ENCODE results near the gene ERRFI1. TPM values are rescaled to one million over a fixed set of nuclear protein-coding genes. Genes with fewer than 3 reads are reported as not detected.

The ERRFI1 gene
- total RNA-seq, 4 donors from 2014 or later = 19.0 to 67.6 (median 39.6) TPM

DNA sequence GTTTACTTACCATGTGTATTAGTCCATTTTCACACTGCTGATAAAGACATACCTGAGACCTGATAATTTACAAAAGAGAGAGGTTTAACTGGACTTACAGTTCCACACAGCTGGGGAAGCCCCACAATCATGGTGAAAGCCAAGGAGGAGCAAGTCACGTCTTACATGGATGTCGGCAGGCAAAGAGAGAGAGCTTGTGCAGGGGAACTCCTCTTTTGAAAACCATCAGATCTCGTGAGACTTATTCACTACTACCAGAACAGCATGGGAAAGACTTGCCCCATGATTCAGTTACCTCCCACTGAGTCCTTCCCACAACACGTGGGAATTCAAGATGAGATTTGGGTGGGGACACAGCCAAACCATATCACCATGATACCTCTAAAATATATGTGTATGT lies 39.3 kb upstream of the ERRFI1 start:
- no peaks in the 10 kb centered on the region for H3K9me3 ChIP-seq
- no peaks in the 10 kb centered on the region for H3K36me3 ChIP-seq
- intact Hi-C loops (cut with DNase I; ENCODE audit: low total_unique reads) = no loop called here

DNA sequence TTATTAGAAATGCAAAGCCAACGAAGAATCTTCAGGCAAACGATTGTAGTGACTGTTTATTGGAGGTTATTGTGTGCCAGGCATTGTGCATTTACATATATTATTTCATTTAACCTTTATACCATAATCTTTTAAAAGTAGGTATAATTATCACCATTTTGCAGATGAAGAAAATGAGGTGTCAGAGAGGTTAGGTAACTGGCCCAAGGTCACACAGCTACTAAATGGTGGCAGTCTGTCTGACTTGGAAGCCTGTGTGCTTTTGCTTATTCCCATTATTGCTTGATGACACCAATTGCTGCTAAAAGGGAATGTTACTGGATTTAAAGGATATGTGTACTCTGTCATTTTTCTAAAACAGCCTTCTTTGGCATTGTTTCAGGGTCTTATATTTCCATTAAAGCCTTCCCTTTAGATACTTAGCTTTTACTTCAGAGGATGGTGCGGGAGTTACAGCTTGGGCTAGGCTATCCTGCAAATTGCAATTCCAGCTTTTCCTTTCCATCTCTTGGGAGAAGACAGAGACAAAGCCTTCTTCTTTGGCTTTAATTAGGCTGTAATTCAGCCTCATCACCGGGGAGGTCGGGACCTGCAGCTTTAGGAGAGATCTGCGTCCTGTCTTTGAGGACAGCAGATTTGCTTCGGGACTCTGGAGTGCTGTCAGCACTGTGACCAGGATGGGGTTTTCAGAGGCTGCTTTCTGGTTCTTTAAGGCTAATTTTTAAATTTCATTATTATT lies 37.4 kb upstream of the ERRFI1 start:
- no peak for DNase-seq
- H3K9me3 ChIP-seq = no peaks in the 10 kb centered on the region
- intact Hi-C loops (cut with DNase I; ENCODE audit: low total_unique reads) = no loop called here
- no peak for TF ChIP-seq POLR2A (IDR thresholded peaks at IDR 0.05)
- TF ChIP-seq, protein P1, sequence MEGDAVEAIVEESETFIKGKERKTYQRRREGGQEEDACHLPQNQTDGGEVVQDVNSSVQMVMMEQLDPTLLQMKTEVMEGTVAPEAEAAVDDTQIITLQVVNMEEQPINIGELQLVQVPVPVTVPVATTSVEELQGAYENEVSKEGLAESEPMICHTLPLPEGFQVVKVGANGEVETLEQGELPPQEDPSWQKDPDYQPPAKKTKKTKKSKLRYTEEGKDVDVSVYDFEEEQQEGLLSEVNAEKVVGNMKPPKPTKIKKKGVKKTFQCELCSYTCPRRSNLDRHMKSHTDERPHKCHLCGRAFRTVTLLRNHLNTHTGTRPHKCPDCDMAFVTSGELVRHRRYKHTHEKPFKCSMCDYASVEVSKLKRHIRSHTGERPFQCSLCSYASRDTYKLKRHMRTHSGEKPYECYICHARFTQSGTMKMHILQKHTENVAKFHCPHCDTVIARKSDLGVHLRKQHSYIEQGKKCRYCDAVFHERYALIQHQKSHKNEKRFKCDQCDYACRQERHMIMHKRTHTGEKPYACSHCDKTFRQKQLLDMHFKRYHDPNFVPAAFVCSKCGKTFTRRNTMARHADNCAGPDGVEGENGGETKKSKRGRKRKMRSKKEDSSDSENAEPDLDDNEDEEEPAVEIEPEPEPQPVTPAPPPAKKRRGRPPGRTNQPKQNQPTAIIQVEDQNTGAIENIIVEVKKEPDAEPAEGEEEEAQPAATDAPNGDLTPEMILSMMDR (IDR thresholded peaks at IDR 0.05) = no peak
- no peaks in the 10 kb centered on the region for H3K36me3 ChIP-seq
- no peaks in the 10 kb centered on the region for H3K4me1 ChIP-seq
- no peak overlapping the region for H3K27ac ChIP-seq
- H3K4me3 ChIP-seq = no peak overlapping the region
- H3K27me3 ChIP-seq = no peaks in the 10 kb centered on the region

More for the DNA sequence above, 39.3 kb upstream of the ERRFI1 start:
- H3K27me3 ChIP-seq = no peaks in the 10 kb centered on the region
- no peak for DNase-seq
- no peak overlapping the region for H3K4me3 ChIP-seq
- no peak for TF ChIP-seq POLR2A (IDR thresholded peaks at IDR 0.05)
- TF ChIP-seq, protein P1 (IDR thresholded peaks at IDR 0.05) = no peak
- no peaks in the 10 kb centered on the region for H3K4me1 ChIP-seq
- no peak overlapping the region for H3K27ac ChIP-seq

DNA sequence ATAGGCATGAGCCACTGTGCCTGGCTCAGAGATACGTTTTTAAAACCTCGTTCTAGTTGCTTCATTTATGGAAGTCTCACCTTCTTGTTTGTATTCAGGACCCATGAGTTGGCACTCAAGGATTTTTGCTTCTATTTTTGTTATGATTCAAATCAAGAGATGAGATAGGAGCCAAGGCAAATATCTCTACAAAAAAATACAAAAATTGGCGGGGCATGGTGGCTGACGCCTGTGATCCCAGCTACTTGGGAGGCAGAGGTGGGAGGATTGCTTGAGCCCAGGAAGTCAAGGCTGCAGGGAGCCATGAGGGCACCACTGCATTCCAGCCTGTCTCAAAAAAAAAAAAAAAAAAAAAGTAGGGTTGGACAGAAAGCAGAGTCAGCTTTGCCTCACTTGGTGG lies 36.8 kb upstream of the ERRFI1 start:
- DNase-seq = no peak
- Histone ChIP-seq H3K27ac (no peak overlapping the region), H3K9me3 (no peaks in the 10 kb centered on the region), H3K27me3 (no peaks in the 10 kb centered on the region), H3K4me1 (no peaks in the 10 kb centered on the region), H3K4me3 (no peak overlapping the region), H3K36me3 (no peaks in the 10 kb centered on the region)
- intact Hi-C loops (cut with DNase I; ENCODE audit: low total_unique reads) = no loop called here
- TF ChIP-seq, protein P1 (IDR thresholded peaks at IDR 0.05) = no peak
- TF ChIP-seq POLR2A (IDR thresholded peaks at IDR 0.05) = no peak

DNA sequence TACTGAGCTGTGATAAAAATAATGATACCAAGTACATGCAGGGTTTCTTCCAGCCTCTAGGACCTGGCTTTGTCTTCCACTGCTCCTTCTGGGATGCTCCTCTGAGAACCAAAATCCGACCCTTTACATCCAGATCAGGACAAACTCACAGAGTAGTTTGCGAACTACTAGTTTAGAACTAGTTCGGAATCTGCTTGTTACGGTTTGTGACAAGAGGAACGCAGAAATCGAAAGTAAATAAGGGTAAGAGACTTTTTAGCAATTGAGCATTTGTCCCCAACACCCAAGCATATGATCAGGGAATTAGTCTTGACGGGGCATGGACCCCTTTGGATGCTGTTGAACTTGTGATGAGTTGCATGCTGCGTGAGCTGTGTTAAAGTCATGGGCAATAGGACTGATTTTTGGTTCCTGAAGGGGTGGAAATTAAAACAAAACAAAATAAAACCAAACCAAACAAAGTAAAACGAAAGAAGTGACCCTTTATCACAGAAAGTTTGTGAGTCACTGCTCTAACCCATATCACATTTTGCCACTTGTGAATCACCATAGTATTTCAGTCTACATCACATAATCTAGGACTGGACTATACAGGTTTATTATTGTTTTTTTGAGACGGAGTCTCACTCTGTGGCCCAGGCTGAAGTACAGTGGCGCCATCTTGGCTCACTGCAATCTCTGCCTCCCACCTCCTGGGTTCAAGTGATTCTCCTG lies 35.7 kb upstream of the ERRFI1 start:
- H3K4me3 ChIP-seq = no peak overlapping the region
- peak overlapping the region in 1 of 2 donors; percentile 53 for H3K27ac ChIP-seq
- intact Hi-C loops (cut with DNase I; ENCODE audit: low total_unique reads) = no loop called here
- no peaks in the 10 kb centered on the region for H3K36me3 ChIP-seq
- H3K27me3 ChIP-seq = no peaks in the 10 kb centered on the region
- H3K4me1 ChIP-seq = no peaks in the 10 kb centered on the region
- no peak for TF ChIP-seq POLR2A (IDR thresholded peaks at IDR 0.05)
- TF ChIP-seq, protein P1 (IDR thresholded peaks at IDR 0.05) = no peak
- no peak for DNase-seq
- H3K9me3 ChIP-seq = no peaks in the 10 kb centered on the region

DNA sequence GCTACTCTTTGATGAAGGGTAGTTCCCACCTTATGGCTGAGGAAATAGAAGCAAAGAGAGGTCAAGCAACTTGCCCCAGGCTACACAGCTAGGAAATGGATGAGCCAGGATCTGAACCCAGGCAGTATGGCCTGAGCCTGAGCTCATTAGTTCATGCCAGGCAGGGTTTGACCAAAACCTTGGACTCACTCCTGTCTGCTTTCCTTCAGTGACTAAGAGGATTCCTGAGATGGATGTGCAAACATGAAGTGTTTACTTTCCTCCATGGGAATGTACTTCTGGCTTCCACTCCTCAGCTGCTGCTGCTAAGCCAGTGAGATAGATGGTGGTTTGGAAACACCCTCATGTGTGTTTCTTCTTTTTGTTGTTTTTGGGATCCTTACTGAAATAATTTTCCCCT lies 35.1 kb upstream of the ERRFI1 start:
- DNase-seq = peak in 1 of 2 donors; percentile 31
- intact Hi-C loops (cut with DNase I; ENCODE audit: low total_unique reads) = no loop called here
- H3K4me3 ChIP-seq = no peak overlapping the region
- no peak for TF ChIP-seq POLR2A (IDR thresholded peaks at IDR 0.05)
- TF ChIP-seq, protein P1 (IDR thresholded peaks at IDR 0.05) = no peak
- peak overlapping the region in 1 of 2 donors; percentile 53 for H3K27ac ChIP-seq
- no peaks in the 10 kb centered on the region for H3K4me1 ChIP-seq
- no peaks in the 10 kb centered on the region for H3K36me3 ChIP-seq
- no peaks in the 10 kb centered on the region for H3K27me3 ChIP-seq
- H3K9me3 ChIP-seq = no peaks in the 10 kb centered on the region

Measured in uterus (tissue), 4 donors.